Cardiac muscle cell (in vitro differentiated cells and primary cell): ENCODE results near the gene TALDO1. TPM values are rescaled to one million over a fixed set of nuclear protein-coding genes. Genes with fewer than 3 reads are reported as not detected.

Experiments
- DNase-seq, 2 donors: peaks; one replicate each; pipeline versions ENCODE4 v3.0.0 to v3.0.0-alpha.2; 2010 to 2017; ENCODE audit warnings: low read depth in 1 of 2, low spot score in 1 of 2
- H3K27ac ChIP-seq: fragments of 200-600 bp; sonication (generic); 2 replicates; pipeline ENCODE4 v1.5.1; 2016
- H3K27me3 ChIP-seq: fragments of 200-600 bp; sonication (generic); 2 replicates; pipeline ENCODE4 v1.6.0; 2016; ENCODE audit warnings: control low read depth
- H3K36me3 ChIP-seq: fragments of 200-600 bp; sonication (generic); 2 replicates; pipeline ENCODE4 v1.5.1; 2016; ENCODE audit warnings: control low read depth
- H3K4me1 ChIP-seq: fragments of 200-600 bp; sonication (generic); 2 replicates; pipeline ENCODE4 v1.8.1; 2017; ENCODE audit warnings: low read depth, mild to moderate bottlenecking, mixed run types
- H3K4me3 ChIP-seq: fragments of 200-600 bp; sonication (generic); 2 replicates; pipeline ENCODE4 v1.5.1; 2016; ENCODE audit warnings: mild to moderate bottlenecking
- H3K9me3 ChIP-seq: fragments of 200-600 bp; sonication (generic); 2 replicates; pipeline ENCODE4 v1.5.1; 2017; ENCODE audit warnings: low read depth, mild to moderate bottlenecking, control low read depth
- CTCF ChIP-seq: IDR thresholded peaks from 2 replicates; pipeline ENCODE4 v1.5.1; 2012; ENCODE audit warnings: low read depth, mild to moderate bottlenecking, low read length
- polyA plus RNA-seq: library from polyadenylated mRNA; unstranded; fragments of >200 nt; fragmentation: Nextera tagmentation; extraction: Ambion mirVana; gene quantifications from 2 replicates; pipeline ENCODE4 v1.2.1, GENCODE V29; 2016
- total RNA-seq: library from RNA; depleted of rRNA; stranded (reverse); fragments of >200 nt; gene quantifications from 2 replicates; pipeline ENCODE4 v1.2.3, GENCODE V29; 2016

The TALDO1 gene
- total and polyA plus RNA-seq, 2 experiments from 2014 or later: 144 to 174 TPM

GRCh38 chr11:776561-777287 lies 29.5 kb downstream of the TALDO1 start:
- Histone ChIP-seq H3K27me3 (no peaks in the 10 kb centered on the region), H3K27ac (peak overlapping the region; percentile 99), H3K36me3 (peaks cover 5% of the 10 kb centered on the region), H3K4me3 (peak overlapping the region; percentile 97), H3K4me1 (peaks cover 8% of the 10 kb centered on the region), H3K9me3 (no peaks in the 10 kb centered on the region)
- peak; percentile 39 to 90 for DNase-seq
- no peak for TF ChIP-seq CTCF

GRCh38 chr11:777288-778255 lies 30.3 kb downstream of the TALDO1 start, which contains the start of gene GATD1:
GATD1 (minus strand) TSS chr11:777487; CDS start chr11:777462, 25 bp downstream.
- Histone ChIP-seq H3K9me3 (no peaks in the 10 kb centered on the region), H3K4me3 (peak within 1 kb of the TSS; percentile 97), H3K4me1 (peaks cover 8% of the 10 kb centered on the region), H3K27me3 (no peaks in the 10 kb centered on the region), H3K36me3 (peaks cover 5% of the 10 kb centered on the region), H3K27ac (peak within 1 kb of the TSS; percentile 99)
- no peak for TF ChIP-seq CTCF
- DNase-seq: peak; percentile 91 to 94

- Histone ChIP-seq H3K27ac (no peak overlapping the region), H3K4me3 (no peak overlapping the region), H3K36me3 (no peaks in the 10 kb centered on the region), H3K4me1 (peaks cover 14% of the 10 kb centered on the region), H3K27me3 (no peaks in the 10 kb centered on the region), H3K9me3 (no peaks in the 10 kb centered on the region)
- no peak for DNase-seq
- TF ChIP-seq CTCF: no peak
Observed at GRCh38 chr11:778976-779954, 32.0 kb downstream of the TALDO1 start.

- no peaks in the 10 kb centered on the region for H3K27me3 ChIP-seq
- no peak for TF ChIP-seq CTCF
- DNase-seq: no peak
- peaks cover 14% of the 10 kb centered on the region for H3K4me1 ChIP-seq
- H3K4me3 ChIP-seq: no peak overlapping the region
- no peaks in the 10 kb centered on the region for H3K9me3 ChIP-seq
- no peak overlapping the region for H3K27ac ChIP-seq
- no peaks in the 10 kb centered on the region for H3K36me3 ChIP-seq
Observed at GRCh38 chr11:779955-780532, 32.8 kb downstream of the TALDO1 start.
